Measurements from ENCODE around the gene FXYD7. TPM values are rescaled to one million over a fixed set of nuclear protein-coding genes. Genes with fewer than 3 reads are reported as not detected.

Gene FXYD7
- total and polyA plus RNA-seq, 9 of the 15 experiments (the other 6 are each of a cell fraction or from before 2014, with no cell fraction given), result 0.10 to 0.80 (median 0.31) TPM; not detected in 3

DNA sequence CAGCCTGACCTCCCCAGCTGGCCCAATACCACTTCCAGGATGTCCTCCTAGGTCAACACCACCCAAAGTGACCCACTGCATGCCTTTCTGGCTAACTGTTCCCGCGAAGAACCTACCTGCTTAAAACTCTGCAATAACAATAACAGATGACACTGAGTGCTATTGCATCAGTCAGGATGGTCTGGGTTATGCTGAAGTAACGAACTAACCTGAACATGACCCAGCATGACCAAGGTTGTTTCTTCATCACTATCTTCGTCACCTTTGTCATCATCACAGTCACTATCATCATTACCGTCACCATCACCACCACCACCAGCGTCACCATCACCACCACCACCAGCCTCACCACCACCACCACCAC, 38.0 kb upstream of the FXYD7 start:
- CTCF ChIA-PET (ENCODE audit: low intra/inter-chr PET ratio), result no interaction called here
- Histone ChIP-seq H3K9me1 (ENCODE audit: control insufficient read depth, insufficient read depth, low read length) (no peaks in the 10 kb centered on the region), H3K36me3 (ENCODE audit: control insufficient read depth, insufficient read depth, low read length) (no peaks in the 10 kb centered on the region), H3K4me1 (replicated peaks in 1 of 2; ENCODE audit: control insufficient read depth in 2 of 2, insufficient read depth in 2 of 2, low read length in 2 of 2) (peaks cover 19 to 33% of the 10 kb centered on the region in 2 experiments), H2AFZ (ENCODE audit: low read depth, low read length) (no peak overlapping the region), H3K4me2 (ENCODE audit: insufficient read depth, low read length) (no peak overlapping the region), H3K4me3 (no peak overlapping the region), H3K9me3 (replicated peaks; ENCODE audit: control insufficient read depth, insufficient read depth, low read depth, low read length) (peaks cover 7% of the 10 kb centered on the region), H3K27ac (ENCODE audit: extremely low read depth, low read depth, low read length) (no peak overlapping the region; the same call in 2 of the 3 replicates), H4K20me1 (replicated peaks; ENCODE audit: control insufficient read depth, insufficient read depth, low read length) (no peaks in the 10 kb centered on the region), H3K27me3 (ENCODE audit: control insufficient read depth in 2 of 2, insufficient read depth in 2 of 2, low read length in 2 of 2) (no peaks in the 10 kb centered on the region), H3K9ac (ENCODE audit: insufficient read depth in 1 of 2, low read depth in 2 of 2, low read length in 2 of 2) (no peak overlapping the region), H3K79me2 (ENCODE audit: control insufficient read depth, insufficient read depth, low read length) (no peaks in the 10 kb centered on the region)
- intact Hi-C loops (cut with micrococcal nuclease), result no loop called here
- in situ Hi-C loops (cut with MboI), result no loop called here
- WGBS (ENCODE audit: insufficient coverage, low coverage, missing lambda C conversion rate), result 62% methylated on average over 4 of the region's 6 CpGs
- peak; percentile 30; the same call in 1 of the 2 replicates for TF ChIP-seq ZKSCAN1 (IDR thresholded peaks at IDR 0.05; ENCODE audit: low read depth, low read length)
- TF ChIP-seq, protein P1, sequence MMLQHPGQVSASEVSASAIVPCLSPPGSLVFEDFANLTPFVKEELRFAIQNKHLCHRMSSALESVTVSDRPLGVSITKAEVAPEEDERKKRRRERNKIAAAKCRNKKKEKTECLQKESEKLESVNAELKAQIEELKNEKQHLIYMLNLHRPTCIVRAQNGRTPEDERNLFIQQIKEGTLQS (IDR thresholded peaks at IDR 0.05), result 0 out of 2 replicates have a peak, but pooled peaks have one; percentile 39
- TF ChIP-seq, protein P1 (CRISPR knock-in tag; conservative IDR thresholded peaks at IDR 0.05), result no peak
- peak; percentile 45; the same call in 1 of the 2 replicates for TF ChIP-seq CEBPB (tag; IDR thresholded peaks at IDR 0.05)
- no peak for TF ChIP-seq ZNF23 (CRISPR knock-in tag; IDR thresholded peaks at IDR 0.05)
- TF ChIP-seq NR1H2 (CRISPR knock-in tag; IDR thresholded peaks at IDR 0.05), result no peak
- no peak for TF ChIP-seq RBM25 (IDR thresholded peaks at IDR 0.05; ENCODE audit: low read depth, low read length, severe bottlenecking)
- TF ChIP-seq, protein P2, sequence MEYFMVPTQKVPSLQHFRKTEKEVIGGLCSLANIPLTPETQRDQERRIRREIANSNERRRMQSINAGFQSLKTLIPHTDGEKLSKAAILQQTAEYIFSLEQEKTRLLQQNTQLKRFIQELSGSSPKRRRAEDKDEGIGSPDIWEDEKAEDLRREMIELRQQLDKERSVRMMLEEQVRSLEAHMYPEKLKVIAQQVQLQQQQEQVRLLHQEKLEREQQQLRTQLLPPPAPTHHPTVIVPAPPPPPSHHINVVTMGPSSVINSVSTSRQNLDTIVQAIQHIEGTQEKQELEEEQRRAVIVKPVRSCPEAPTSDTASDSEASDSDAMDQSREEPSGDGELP (CRISPR knock-in tag; IDR thresholded peaks at IDR 0.05; ENCODE audit: borderline replicate concordance), result no peak
- no peak for TF ChIP-seq MEIS2 (IDR thresholded peaks at IDR 0.05; ENCODE audit: partially characterized antibody)
- TF ChIP-seq FOSL1 (tag; conservative IDR thresholded peaks at IDR 0.05), result no peak
- TF ChIP-seq CEBPG (CRISPR knock-in tag; IDR thresholded peaks at IDR 0.05), result peak; percentile 80
- peak in 1 of 2 experiments; percentile 28; a peak in 1 of 4 replicates for TF ChIP-seq CEBPG (tag; conservative IDR thresholded peaks at IDR 0.05 in 1 of 2, IDR thresholded peaks at IDR 0.05 in 1 of 2)
- no peak for TF ChIP-seq ZNF253 (CRISPR knock-in tag; conservative IDR thresholded peaks at IDR 0.05)
- no peak for TF ChIP-seq SUPT5H (IDR thresholded peaks at IDR 0.05)
- TF ChIP-seq ZNF12 (CRISPR knock-in tag; IDR thresholded peaks at IDR 0.05), result peak; percentile 95
- FAIRE-seq (no peak), DNase-seq (ENCODE audit: extremely low read depth in 1 of 4, low spot score in 3 of 4) (no peak), ATAC-seq (no peak)
- BruUV-seq (replicated peaks), result no TSS peak
- POLR2A ChIA-PET, result interaction anchor here (0.6 to 1.1 kb wide), 2 partner anchors 41 to 90 kb away, joined by 3 to 4 read pairs; no protein-coding TSS in a partner anchor
